Liver (tissue), 9 donors: ENCODE data around the gene KANK2. TPM values are rescaled to one million over a fixed set of nuclear protein-coding genes. Genes with fewer than 3 reads are reported as not detected.
A peak's percentile ranks its signal among the peaks of the same experiment; 100 is the strongest.

ENCODE experiments used
- DNase-seq: peaks from one replicate; pipeline ENCODE4 v3.0.0-alpha.2; 2017; ENCODE audit warnings: low spot score
- H3K27ac ChIP-seq, 2 donors: one replicate each; pipeline ENCODE4 v1.7.0; 2013; ENCODE audit warnings: inconsistent platforms in 2 of 2, low read length in 2 of 2, control low read depth in 1 of 2, low read depth in 1 of 2, mild to moderate bottlenecking in 1 of 2
- H3K27me3 ChIP-seq, 4 donors: one replicate each; pipeline versions ENCODE4 v1.6.1 to v1.7.0; 2013; ENCODE audit warnings: low read length in 3 of 4, inconsistent platforms in 1 of 4, mild to moderate bottlenecking in 1 of 4, moderate library complexity in 1 of 4; ENCODE audit not compliant: control insufficient read depth in 4 of 4, insufficient read depth in 4 of 4
- H3K36me3 ChIP-seq, 4 donors: one replicate each; pipeline versions ENCODE4 v1.6.1 to v1.7.0; 2013; ENCODE audit warnings: low read length in 3 of 4, mild to moderate bottlenecking in 3 of 4, low read depth in 1 of 4, moderate library complexity in 1 of 4; ENCODE audit not compliant: control insufficient read depth in 4 of 4, insufficient read depth in 3 of 4
- H3K4me1 ChIP-seq, 4 donors: one replicate each; pipeline versions ENCODE4 v1.6.1 to v1.7.0; 2013; ENCODE audit warnings: low read length in 3 of 4, mild to moderate bottlenecking in 3 of 4, moderate library complexity in 1 of 4; ENCODE audit not compliant: control insufficient read depth in 4 of 4, insufficient read depth in 4 of 4
- H3K4me3 ChIP-seq, 3 donors: one replicate each; pipeline versions ENCODE4 v1.6.1 to v1.7.0; 2013; ENCODE audit warnings: low read length in 3 of 3, control low read depth in 1 of 3, low read depth in 1 of 3, mild to moderate bottlenecking in 1 of 3
- H3K9ac ChIP-seq, 2 donors: one replicate each; pipeline ENCODE4 v1.7.0; 2013; ENCODE audit warnings: low read length in 2 of 2, mild to moderate bottlenecking in 2 of 2, moderate library complexity in 2 of 2, control low read depth in 1 of 2, low read depth in 1 of 2
- H3K9me3 ChIP-seq, 4 donors: one replicate each; pipeline versions ENCODE4 v1.6.1 to v1.7.0; 2013; ENCODE audit warnings: low read length in 3 of 4; ENCODE audit not compliant: control insufficient read depth in 4 of 4
- EGR1 ChIP-seq, 2 donors: IDR thresholded peaks; 2 replicates each; pipeline ENCODE4 v1.6.1; 2016 to 2018; ENCODE audit warnings: antibody characterized with exemption in 2 of 2, low read depth in 2 of 2
- FOXA1 ChIP-seq: IDR thresholded peaks from 2 replicates; pipeline ENCODE4 v1.6.1; 2016; ENCODE audit warnings: antibody characterized with exemption
- FOXA2 ChIP-seq: IDR thresholded peaks from 2 replicates; pipeline ENCODE4 v1.6.1; 2016; ENCODE audit warnings: antibody characterized with exemption
- GABPA ChIP-seq, 2 donors: IDR thresholded peaks in 1 of 2; conservative IDR thresholded peaks in 1 of 2; 2 replicates each; pipeline ENCODE4 v1.6.1; 2016; ENCODE audit warnings: antibody characterized with exemption in 2 of 2, mild to moderate bottlenecking in 1 of 2, moderate library complexity in 1 of 2
- HNF4A ChIP-seq, 2 donors: conservative IDR thresholded peaks; 2 replicates each; pipeline ENCODE4 v1.6.1; 2016; ENCODE audit warnings: antibody characterized with exemption in 2 of 2, mild to moderate bottlenecking in 2 of 2
- HNF4G ChIP-seq: IDR thresholded peaks from 2 replicates; pipeline ENCODE4 v1.6.1; 2016; ENCODE audit warnings: antibody characterized with exemption
- JUND ChIP-seq, 2 donors: IDR thresholded peaks; 2 replicates each; pipeline ENCODE4 v1.6.1; 2016; ENCODE audit warnings: antibody characterized with exemption in 2 of 2
- NR2F2 ChIP-seq: IDR thresholded peaks from 2 replicates; pipeline ENCODE4 v1.6.1; 2016; ENCODE audit warnings: antibody characterized with exemption
- RAD21 ChIP-seq, 2 donors: IDR thresholded peaks; 2 replicates each; pipeline ENCODE4 v1.6.1; 2016; ENCODE audit warnings: antibody characterized with exemption in 2 of 2, mild to moderate bottlenecking in 2 of 2
- RXRA ChIP-seq, 2 donors: IDR thresholded peaks; 2 replicates each; pipeline ENCODE4 v1.6.1; 2017 to 2018; ENCODE audit warnings: antibody characterized with exemption in 2 of 2, mild to moderate bottlenecking in 1 of 2
- SP1 ChIP-seq: IDR thresholded peaks from 2 replicates; pipeline ENCODE4 v1.6.1; 2018; ENCODE audit warnings: antibody characterized with exemption, mild to moderate bottlenecking
- TAF1 ChIP-seq: conservative IDR thresholded peaks from 2 replicates; pipeline ENCODE4 v1.6.1; 2016; ENCODE audit warnings: antibody characterized with exemption, mild to moderate bottlenecking
- WGBS: extraction: QIAGEN DNeasy Blood & Tissue Kit; methylation state at CpG from one replicate; pipeline ENCODE4 v1.1.7; 2013; 5-methylcytosine and 5-hydroxymethylcytosine counted together
- polyA plus RNA-seq, 2 donors: library from polyadenylated mRNA; stranded (reverse) in 1 of 2; unstranded in 1 of 2; fragments of 200-250 nt in 1 of 2; fragments of >200 nt in 1 of 2; fragmentation: Nextera tagmentation in 1 of 2; extraction: Ambion mirVana in 1 of 2; gene quantifications; one replicate each; pipeline versions ENCODE4 v1.2.1 to v1.2.3, GENCODE V29; 2013 to 2015
- total RNA-seq, 2 donors: library from RNA; depleted of rRNA; stranded (reverse); fragments of >200 nt; gene quantifications; one replicate each; pipeline ENCODE4 v1.2.3, GENCODE V29; 2014
- TF ChIP-seq, protein P1 (sequence below): fragments of 150-350 bp; IDR thresholded peaks from 2 replicates; pipeline ENCODE4 v1.5.1; 2017; ENCODE audit warnings: improper control_type of control experiment, low read depth, low read length; ENCODE audit not compliant: missing input control
- TF ChIP-seq, protein P2 (sequence below): IDR thresholded peaks from 2 replicates; pipeline ENCODE4 v1.6.1; 2016; ENCODE audit warnings: antibody characterized with exemption
- TF ChIP-seq, protein P3 (sequence below): IDR thresholded peaks from 2 replicates; pipeline ENCODE4 v1.6.1; 2016; ENCODE audit warnings: antibody characterized with exemption
- TF ChIP-seq, protein P4 (sequence below): IDR thresholded peaks from 2 replicates; pipeline ENCODE4 v1.6.1; 2016; ENCODE audit warnings: antibody characterized with exemption
- donor health status: healthy.
- donor health status: healthy.
- donor health status: healthy.
- donor health status: healthy.
- donor health status: healthy.

KANK2 gene
- total and polyA plus RNA-seq, 4 donors = 15.0 to 67.8 (median 40.6) TPM

DNA sequence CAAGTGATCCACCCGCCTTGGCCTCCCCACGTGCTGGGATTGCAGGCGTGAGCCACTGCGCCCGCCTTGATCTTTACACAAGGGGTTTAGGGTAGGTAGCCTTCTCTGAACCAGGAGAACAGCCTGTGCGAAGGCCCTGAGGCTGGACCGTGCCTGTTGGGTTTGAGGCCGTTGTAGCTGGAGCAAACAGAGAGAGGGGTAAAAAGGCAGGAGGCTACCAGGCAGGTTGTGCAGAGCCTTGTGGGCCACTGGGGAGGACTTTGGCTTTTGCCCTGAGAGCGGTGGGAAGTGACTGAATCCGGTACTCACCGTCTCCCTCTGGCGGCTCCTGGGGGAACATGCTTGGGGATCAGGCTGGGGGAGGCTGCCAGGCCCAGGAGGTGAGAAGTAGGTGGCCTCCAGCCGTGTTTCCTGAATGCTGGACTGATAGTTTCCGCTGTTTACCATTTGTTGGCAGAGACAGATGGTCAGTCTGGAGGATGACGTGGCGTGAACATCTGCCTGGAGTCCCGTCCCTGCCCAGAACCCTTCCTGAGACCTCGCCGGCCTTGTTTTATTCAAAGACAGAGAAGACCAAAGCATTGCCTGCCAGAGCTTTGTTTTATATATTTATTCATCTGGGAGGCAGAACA lies 66.4 kb downstream of the KANK2 start (continued):
- TF ChIP-seq, protein P1, sequence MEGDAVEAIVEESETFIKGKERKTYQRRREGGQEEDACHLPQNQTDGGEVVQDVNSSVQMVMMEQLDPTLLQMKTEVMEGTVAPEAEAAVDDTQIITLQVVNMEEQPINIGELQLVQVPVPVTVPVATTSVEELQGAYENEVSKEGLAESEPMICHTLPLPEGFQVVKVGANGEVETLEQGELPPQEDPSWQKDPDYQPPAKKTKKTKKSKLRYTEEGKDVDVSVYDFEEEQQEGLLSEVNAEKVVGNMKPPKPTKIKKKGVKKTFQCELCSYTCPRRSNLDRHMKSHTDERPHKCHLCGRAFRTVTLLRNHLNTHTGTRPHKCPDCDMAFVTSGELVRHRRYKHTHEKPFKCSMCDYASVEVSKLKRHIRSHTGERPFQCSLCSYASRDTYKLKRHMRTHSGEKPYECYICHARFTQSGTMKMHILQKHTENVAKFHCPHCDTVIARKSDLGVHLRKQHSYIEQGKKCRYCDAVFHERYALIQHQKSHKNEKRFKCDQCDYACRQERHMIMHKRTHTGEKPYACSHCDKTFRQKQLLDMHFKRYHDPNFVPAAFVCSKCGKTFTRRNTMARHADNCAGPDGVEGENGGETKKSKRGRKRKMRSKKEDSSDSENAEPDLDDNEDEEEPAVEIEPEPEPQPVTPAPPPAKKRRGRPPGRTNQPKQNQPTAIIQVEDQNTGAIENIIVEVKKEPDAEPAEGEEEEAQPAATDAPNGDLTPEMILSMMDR = peak; percentile 88
- peak; percentile 68 to 84 for TF ChIP-seq RXRA (IDR thresholded peaks at IDR 0.05)

DNA sequence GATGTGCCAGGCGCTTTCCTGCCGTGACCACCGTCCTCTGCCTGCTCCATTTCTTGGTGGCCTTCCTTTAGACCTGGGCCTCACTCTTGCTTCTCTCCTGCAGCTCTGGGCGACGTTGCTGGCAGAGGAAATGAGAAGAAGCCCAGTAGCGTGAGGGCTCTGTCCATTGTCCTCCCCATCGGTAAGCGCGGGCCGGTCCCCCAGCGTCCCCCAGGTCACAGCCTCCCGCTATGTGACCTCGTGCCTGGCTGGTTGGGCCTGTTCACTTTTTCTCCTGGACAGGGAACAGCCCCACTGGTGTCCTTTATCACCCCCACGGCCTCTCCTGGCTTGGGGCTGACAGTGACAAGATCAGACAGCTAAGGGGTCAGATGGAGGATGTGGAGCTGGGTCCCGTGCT lies 69.4 kb downstream of the KANK2 start:
- H3K9me3 ChIP-seq = no peaks in the 10 kb centered on the region
- H3K27me3 ChIP-seq = no peaks in the 10 kb centered on the region
- WGBS = 89% methylated on average over 15 of the region's 15 CpGs
- H3K4me3 ChIP-seq = no peak overlapping the region
- no peak overlapping the region for H3K27ac ChIP-seq
- DNase-seq = no peak
- peaks cover 28 to 78% (median 67%) of the 10 kb centered on the region in 4 donors for H3K36me3 ChIP-seq
- H3K9ac ChIP-seq = no peak overlapping the region
- H3K4me1 ChIP-seq = peaks cover 0 to 37% (median 20%) of the 10 kb centered on the region in 4 donors
- TF ChIP-seq EGR1 (IDR thresholded peaks at IDR 0.05; ENCODE audit: low read depth in 2 of 2) = no peak
- TF ChIP-seq GABPA (IDR thresholded peaks at IDR 0.05 in 1 of 2, conservative IDR thresholded peaks at IDR 0.05 in 1 of 2) = no peak
- TF ChIP-seq FOXA2 = no peak
- TF ChIP-seq TAF1 = no peak
- TF ChIP-seq, protein P2, sequence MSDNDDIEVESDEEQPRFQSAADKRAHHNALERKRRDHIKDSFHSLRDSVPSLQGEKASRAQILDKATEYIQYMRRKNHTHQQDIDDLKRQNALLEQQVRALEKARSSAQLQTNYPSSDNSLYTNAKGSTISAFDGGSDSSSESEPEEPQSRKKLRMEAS = no peak
- TF ChIP-seq SP1 = no peak
- no peak for TF ChIP-seq RAD21 (IDR thresholded peaks at IDR 0.05)
- TF ChIP-seq, protein P3, sequence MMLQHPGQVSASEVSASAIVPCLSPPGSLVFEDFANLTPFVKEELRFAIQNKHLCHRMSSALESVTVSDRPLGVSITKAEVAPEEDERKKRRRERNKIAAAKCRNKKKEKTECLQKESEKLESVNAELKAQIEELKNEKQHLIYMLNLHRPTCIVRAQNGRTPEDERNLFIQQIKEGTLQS = no peak
- TF ChIP-seq, protein P1 = no peak
- TF ChIP-seq RXRA (IDR thresholded peaks at IDR 0.05) = no peak

DNA sequence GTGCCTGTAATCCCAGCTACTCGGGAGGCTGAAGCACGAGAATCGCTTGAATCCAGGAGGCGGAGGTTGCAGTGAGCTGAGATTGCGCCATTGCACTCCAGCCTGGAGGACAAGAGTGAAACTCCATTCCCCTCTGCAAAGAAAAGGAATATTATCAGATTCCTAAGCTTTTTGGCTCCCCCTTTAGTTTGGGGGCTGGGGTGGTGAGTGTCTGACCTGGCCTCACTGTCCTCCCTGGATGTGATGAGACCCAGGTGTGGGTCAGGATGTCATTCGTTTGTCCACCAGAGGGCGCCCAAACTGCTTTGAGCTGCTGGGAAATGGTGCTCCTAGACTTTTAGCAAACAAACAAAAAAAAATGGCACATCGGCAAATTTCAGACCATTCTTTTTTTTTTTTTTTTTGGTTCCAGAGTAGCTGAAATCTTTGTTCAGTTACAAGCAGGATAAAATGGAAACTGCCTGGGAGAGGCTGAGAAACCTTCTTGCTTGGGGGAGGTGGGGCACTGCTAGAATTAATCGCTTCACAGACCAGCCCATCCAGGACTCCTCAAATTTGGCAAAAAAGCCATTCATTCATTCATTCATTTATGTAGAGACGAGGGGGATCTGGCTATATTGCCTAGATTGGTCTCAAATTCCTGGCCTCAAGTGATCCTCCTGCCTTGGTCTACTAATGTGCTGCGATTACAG lies 71.2 kb downstream of the KANK2 start:
- Histone ChIP-seq H3K9ac (no peak overlapping the region), H3K27me3 (no peaks in the 10 kb centered on the region), H3K4me3 (no peak overlapping the region), H3K36me3 (peaks cover 24 to 68% (median 61%) of the 10 kb centered on the region in 4 donors), H3K4me1 (peaks cover 0 to 37% (median 20%) of the 10 kb centered on the region in 4 donors), H3K27ac (peak overlapping the region in 1 of 2 donors; percentile 20), H3K9me3 (no peaks in the 10 kb centered on the region)
- DNase-seq = peak; percentile 84
- 65% methylated on average over 11 of the region's 11 CpGs for WGBS
- TF ChIP-seq SP1 (no peak), FOXA1 (no peak), RXRA (IDR thresholded peaks at IDR 0.05) (no peak), JUND (IDR thresholded peaks at IDR 0.05) (no peak), HNF4A (conservative IDR thresholded peaks at IDR 0.05) (no peak), EGR1 (IDR thresholded peaks at IDR 0.05; ENCODE audit: low read depth in 2 of 2) (no peak), HNF4G (no peak), NR2F2 (peak; percentile 49), GABPA (IDR thresholded peaks at IDR 0.05 in 1 of 2, conservative IDR thresholded peaks at IDR 0.05 in 1 of 2) (no peak), FOXA2 (no peak)
- TF ChIP-seq, protein P4, sequence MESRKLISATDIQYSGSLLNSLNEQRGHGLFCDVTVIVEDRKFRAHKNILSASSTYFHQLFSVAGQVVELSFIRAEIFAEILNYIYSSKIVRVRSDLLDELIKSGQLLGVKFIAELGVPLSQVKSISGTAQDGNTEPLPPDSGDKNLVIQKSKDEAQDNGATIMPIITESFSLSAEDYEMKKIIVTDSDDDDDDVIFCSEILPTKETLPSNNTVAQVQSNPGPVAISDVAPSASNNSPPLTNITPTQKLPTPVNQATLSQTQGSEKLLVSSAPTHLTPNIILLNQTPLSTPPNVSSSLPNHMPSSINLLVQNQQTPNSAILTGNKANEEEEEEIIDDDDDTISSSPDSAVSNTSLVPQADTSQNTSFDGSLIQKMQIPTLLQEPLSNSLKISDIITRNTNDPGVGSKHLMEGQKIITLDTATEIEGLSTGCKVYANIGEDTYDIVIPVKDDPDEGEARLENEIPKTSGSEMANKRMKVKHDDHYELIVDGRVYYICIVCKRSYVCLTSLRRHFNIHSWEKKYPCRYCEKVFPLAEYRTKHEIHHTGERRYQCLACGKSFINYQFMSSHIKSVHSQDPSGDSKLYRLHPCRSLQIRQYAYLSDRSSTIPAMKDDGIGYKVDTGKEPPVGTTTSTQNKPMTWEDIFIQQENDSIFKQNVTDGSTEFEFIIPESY = no peak
- TF ChIP-seq, protein P3 = no peak
- TF ChIP-seq, protein P1 = peak; percentile 63
- TF ChIP-seq, protein P2 = no peak
